HEK293 (cell line): ENCODE measurements around the gene SRC.
A peak's percentile ranks its signal among the peaks of the same experiment; 100 is the strongest.

Experiments
- IKZF3 ChIP-seq: fragments of 450-650 bp; IDR thresholded peaks from 2 replicates; pipeline ENCODE4 v1.5.0; 2018; ENCODE audit warnings: missing biosample characterization, mild to moderate bottlenecking, missing genetic modification characterization, moderate library complexity
- KLF10 ChIP-seq: fragments of 450-650 bp; IDR thresholded peaks from 2 replicates; pipeline ENCODE4 v1.5.1; 2018; ENCODE audit warnings: missing biosample characterization, mild to moderate bottlenecking, missing genetic modification characterization
- KLF7 ChIP-seq: fragments of 450-650 bp; formaldehyde crosslinking; IDR thresholded peaks from 2 replicates; pipeline ENCODE4 v1.5.1; 2016; ENCODE audit warnings: missing biosample characterization, missing genetic modification characterization, borderline replicate concordance
- PRDM10 ChIP-seq: fragments of 450-650 bp; formaldehyde crosslinking; IDR thresholded peaks from 2 replicates; pipeline ENCODE4 v1.5.1; 2016; ENCODE audit warnings: missing biosample characterization, missing genetic modification characterization
- SCRT2 ChIP-seq: fragments of 450-650 bp; formaldehyde crosslinking; IDR thresholded peaks from 2 replicates; pipeline ENCODE4 v1.5.1; 2016; ENCODE audit warnings: missing biosample characterization, missing genetic modification characterization
- SP3 ChIP-seq: fragments of 450-650 bp; formaldehyde crosslinking; IDR thresholded peaks from 2 replicates; pipeline ENCODE4 v1.5.1; 2016; ENCODE audit warnings: missing biosample characterization, missing genetic modification characterization
- ZBTB17 ChIP-seq: fragments of 450-650 bp; formaldehyde crosslinking; IDR thresholded peaks from 2 replicates; pipeline ENCODE4 v1.5.1; 2016; ENCODE audit warnings: missing biosample characterization, missing genetic modification characterization
- ZBTB48 ChIP-seq: fragments of 450-650 bp; formaldehyde crosslinking; IDR thresholded peaks from 2 replicates; pipeline ENCODE4 v1.5.1; 2016; ENCODE audit warnings: missing biosample characterization, missing genetic modification characterization
- ZFP69B ChIP-seq: fragments of 450-650 bp; formaldehyde crosslinking; IDR thresholded peaks from 2 replicates; pipeline ENCODE4 v1.5.1; 2016; ENCODE audit warnings: missing biosample characterization, missing genetic modification characterization
- ZNF202 ChIP-seq: fragments of 450-650 bp; formaldehyde crosslinking; IDR thresholded peaks from 2 replicates; pipeline ENCODE4 v1.5.1; 2016; ENCODE audit warnings: missing biosample characterization, missing genetic modification characterization, borderline replicate concordance
- ZNF223 ChIP-seq: fragments of 450-650 bp; formaldehyde crosslinking; IDR thresholded peaks from 2 replicates; pipeline ENCODE4 v1.5.1; 2016; ENCODE audit warnings: missing biosample characterization, missing genetic modification characterization
- ZNF48 ChIP-seq: fragments of 450-650 bp; formaldehyde crosslinking; IDR thresholded peaks from 2 replicates; pipeline ENCODE4 v1.5.1; 2016; ENCODE audit warnings: missing biosample characterization, missing genetic modification characterization
- ZNF626 ChIP-seq: fragments of 450-650 bp; sonication (Bioruptor Pico); formaldehyde crosslinking; IDR thresholded peaks from 2 replicates; pipeline ENCODE4 v1.5.1; 2018; ENCODE audit warnings: missing biosample characterization, missing genetic modification characterization, inconsistent platforms
- ZNF677 ChIP-seq: fragments of 450-650 bp; IDR thresholded peaks from 2 replicates; pipeline ENCODE4 v1.5.0; 2018; ENCODE audit warnings: missing biosample characterization, mild to moderate bottlenecking, missing genetic modification characterization, moderate library complexity
- ZNF704 ChIP-seq: fragments of 450-650 bp; formaldehyde crosslinking; IDR thresholded peaks from 2 replicates; pipeline ENCODE4 v1.5.1; 2016; ENCODE audit warnings: missing biosample characterization, missing genetic modification characterization
- ZNF777 ChIP-seq: fragments of 450-650 bp; formaldehyde crosslinking; IDR thresholded peaks from 2 replicates; pipeline ENCODE4 v1.5.1; 2017; ENCODE audit warnings: missing biosample characterization, missing genetic modification characterization, borderline replicate concordance
- TF ChIP-seq, protein P1 (sequence below): IDR thresholded peaks from 2 replicates; pipeline ENCODE4 v1.6.1; 2011; ENCODE audit warnings: mild to moderate bottlenecking, low read depth, low read length, borderline replicate concordance
- TF ChIP-seq, protein P2 (sequence below): fragments of 450-650 bp; formaldehyde crosslinking; IDR thresholded peaks from 2 replicates; pipeline ENCODE4 v1.5.1; 2016; ENCODE audit warnings: missing biosample characterization, missing genetic modification characterization, low read depth
- TF ChIP-seq, protein P3 (sequence below): fragments of 450-650 bp; formaldehyde crosslinking; IDR thresholded peaks from 2 replicates; pipeline ENCODE4 v1.5.1; 2016; ENCODE audit warnings: missing biosample characterization, missing genetic modification characterization
- TF ChIP-seq, protein P4 (sequence below): fragments of 450-650 bp; formaldehyde crosslinking; conservative IDR thresholded peaks from 2 replicates; pipeline ENCODE4 v1.5.1; 2016; ENCODE audit warnings: low read depth, missing biosample characterization, missing genetic modification characterization
- TF ChIP-seq, protein P5 (sequence below): sonication (generic); formaldehyde crosslinking; IDR thresholded peaks from 2 replicates; pipeline ENCODE4 v1.8.1; 2022; ENCODE audit warnings: mild to moderate bottlenecking, moderate library complexity, missing genetic modification reagents
- TF ChIP-seq, protein P6 (sequence below): fragments of 450-650 bp; formaldehyde crosslinking; IDR thresholded peaks from 2 replicates; pipeline ENCODE4 v1.5.1; 2016; ENCODE audit warnings: missing biosample characterization, missing genetic modification characterization

SRC gene

DNA sequence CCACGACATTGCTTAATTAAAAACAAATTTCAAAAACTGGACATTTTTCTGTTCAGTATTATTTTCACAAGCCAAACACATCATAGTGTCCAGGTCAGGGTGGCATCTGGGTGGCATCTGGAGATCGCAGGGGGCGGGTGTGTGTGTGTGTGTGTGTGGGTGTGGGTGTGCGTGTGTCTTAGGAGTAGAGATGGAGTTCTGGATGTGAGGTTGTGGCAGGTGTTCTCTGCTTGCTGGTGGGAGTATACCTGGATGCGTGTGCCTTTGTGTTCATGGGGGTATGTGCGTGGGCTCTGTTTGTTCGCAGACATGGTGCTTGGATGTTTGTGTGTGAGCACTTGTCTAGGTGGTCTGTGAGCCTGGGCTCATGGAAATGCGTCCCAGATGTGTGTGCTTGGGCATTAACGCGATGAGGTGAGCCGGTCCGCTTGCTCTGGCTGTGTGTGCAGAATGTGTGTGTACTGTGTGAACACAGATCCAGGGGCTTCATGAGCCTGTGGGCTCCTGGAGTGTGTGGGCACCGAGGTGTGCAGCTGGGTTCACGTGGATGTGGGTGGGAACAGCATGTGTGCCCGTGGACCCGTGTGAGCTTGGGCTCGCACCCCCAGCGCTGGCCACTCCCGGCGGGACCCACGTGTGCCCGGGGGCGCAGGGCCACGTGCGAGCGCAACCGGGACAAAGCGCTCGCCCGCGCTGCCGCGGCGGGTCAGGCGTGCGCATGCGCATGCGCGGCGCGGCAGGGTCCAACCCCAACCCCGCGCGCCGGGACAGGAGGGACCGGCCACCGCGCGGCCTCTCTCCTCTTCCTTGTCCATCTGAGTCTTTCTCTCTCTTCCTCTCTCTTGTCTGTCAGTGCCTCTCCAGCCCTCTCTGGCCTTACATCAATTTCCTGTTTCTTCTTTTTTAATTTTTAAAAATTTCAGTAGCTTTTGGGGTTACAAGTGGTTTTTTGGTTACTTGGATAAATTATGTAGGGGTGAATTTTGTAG, 60.4 kb downstream of the SRC start (continued):
- TF ChIP-seq ZNF777 (tag by site-specific recombination): no peak
- TF ChIP-seq KLF7 (tag by site-specific recombination): no peak
- TF ChIP-seq, protein P1, sequence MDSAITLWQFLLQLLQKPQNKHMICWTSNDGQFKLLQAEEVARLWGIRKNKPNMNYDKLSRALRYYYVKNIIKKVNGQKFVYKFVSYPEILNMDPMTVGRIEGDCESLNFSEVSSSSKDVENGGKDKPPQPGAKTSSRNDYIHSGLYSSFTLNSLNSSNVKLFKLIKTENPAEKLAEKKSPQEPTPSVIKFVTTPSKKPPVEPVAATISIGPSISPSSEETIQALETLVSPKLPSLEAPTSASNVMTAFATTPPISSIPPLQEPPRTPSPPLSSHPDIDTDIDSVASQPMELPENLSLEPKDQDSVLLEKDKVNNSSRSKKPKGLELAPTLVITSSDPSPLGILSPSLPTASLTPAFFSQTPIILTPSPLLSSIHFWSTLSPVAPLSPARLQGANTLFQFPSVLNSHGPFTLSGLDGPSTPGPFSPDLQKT: no peak
- no peak for TF ChIP-seq ZNF626 (tag by site-specific recombination)
- TF ChIP-seq, protein P2, sequence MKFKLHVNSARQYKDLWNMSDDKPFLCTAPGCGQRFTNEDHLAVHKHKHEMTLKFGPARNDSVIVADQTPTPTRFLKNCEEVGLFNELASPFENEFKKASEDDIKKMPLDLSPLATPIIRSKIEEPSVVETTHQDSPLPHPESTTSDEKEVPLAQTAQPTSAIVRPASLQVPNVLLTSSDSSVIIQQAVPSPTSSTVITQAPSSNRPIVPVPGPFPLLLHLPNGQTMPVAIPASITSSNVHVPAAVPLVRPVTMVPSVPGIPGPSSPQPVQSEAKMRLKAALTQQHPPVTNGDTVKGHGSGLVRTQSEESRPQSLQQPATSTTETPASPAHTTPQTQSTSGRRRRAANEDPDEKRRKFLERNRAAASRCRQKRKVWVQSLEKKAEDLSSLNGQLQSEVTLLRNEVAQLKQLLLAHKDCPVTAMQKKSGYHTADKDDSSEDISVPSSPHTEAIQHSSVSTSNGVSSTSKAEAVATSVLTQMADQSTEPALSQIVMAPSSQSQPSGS (tag by site-specific recombination): no peak
- TF ChIP-seq, protein P3, sequence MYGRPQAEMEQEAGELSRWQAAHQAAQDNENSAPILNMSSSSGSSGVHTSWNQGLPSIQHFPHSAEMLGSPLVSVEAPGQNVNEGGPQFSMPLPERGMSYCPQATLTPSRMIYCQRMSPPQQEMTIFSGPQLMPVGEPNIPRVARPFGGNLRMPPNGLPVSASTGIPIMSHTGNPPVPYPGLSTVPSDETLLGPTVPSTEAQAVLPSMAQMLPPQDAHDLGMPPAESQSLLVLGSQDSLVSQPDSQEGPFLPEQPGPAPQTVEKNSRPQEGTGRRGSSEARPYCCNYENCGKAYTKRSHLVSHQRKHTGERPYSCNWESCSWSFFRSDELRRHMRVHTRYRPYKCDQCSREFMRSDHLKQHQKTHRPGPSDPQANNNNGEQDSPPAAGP (tag by site-specific recombination): peak; percentile 53
- TF ChIP-seq ZBTB17 (tag by site-specific recombination): peak; percentile 48; the same call in 1 of the 2 replicates
- no peak for TF ChIP-seq ZNF223
- TF ChIP-seq, protein P4, sequence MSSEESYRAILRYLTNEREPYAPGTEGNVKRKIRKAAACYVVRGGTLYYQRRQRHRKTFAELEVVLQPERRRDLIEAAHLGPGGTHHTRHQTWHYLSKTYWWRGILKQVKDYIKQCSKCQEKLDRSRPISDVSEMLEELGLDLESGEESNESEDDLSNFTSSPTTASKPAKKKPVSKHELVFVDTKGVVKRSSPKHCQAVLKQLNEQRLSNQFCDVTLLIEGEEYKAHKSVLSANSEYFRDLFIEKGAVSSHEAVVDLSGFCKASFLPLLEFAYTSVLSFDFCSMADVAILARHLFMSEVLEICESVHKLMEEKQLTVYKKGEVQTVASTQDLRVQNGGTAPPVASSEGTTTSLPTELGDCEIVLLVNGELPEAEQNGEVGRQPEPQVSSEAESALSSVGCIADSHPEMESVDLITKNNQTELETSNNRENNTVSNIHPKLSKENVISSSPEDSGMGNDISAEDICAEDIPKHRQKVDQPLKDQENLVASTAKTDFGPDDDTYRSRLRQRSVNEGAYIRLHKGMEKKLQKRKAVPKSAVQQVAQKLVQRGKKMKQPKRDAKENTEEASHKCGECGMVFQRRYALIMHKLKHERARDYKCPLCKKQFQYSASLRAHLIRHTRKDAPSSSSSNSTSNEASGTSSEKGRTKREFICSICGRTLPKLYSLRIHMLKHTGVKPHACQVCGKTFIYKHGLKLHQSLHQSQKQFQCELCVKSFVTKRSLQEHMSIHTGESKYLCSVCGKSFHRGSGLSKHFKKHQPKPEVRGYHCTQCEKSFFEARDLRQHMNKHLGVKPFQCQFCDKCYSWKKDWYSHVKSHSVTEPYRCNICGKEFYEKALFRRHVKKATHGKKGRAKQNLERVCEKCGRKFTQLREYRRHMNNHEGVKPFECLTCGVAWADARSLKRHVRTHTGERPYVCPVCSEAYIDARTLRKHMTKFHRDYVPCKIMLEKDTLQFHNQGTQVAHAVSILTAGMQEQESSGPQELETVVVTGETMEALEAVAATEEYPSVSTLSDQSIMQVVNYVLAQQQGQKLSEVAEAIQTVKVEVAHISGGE: no peak; the same call in 1 of the 2 replicates
- no peak for TF ChIP-seq ZNF48 (tag by site-specific recombination)
- no peak for TF ChIP-seq ZBTB48 (tag by site-specific recombination)
- TF ChIP-seq ZNF704 (tag by site-specific recombination): no peak
- TF ChIP-seq SP3 (tag by site-specific recombination): no peak
- TF ChIP-seq, protein P5, sequence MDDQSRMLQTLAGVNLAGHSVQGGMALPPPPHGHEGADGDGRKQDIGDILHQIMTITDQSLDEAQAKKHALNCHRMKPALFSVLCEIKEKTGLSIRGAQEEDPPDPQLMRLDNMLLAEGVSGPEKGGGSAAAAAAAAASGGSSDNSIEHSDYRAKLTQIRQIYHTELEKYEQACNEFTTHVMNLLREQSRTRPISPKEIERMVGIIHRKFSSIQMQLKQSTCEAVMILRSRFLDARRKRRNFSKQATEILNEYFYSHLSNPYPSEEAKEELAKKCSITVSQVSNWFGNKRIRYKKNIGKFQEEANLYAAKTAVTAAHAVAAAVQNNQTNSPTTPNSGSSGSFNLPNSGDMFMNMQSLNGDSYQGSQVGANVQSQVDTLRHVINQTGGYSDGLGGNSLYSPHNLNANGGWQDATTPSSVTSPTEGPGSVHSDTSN: no peak
- no peak for TF ChIP-seq KLF10 (tag by site-specific recombination)
- no peak for TF ChIP-seq ZNF202
- peak; percentile 81 for TF ChIP-seq SCRT2 (tag by site-specific recombination)
- TF ChIP-seq PRDM10 (tag by site-specific recombination): peak; percentile 77
- TF ChIP-seq IKZF3 (tag by site-specific recombination): no peak
- no peak for TF ChIP-seq ZNF677 (tag by site-specific recombination)
- TF ChIP-seq, protein P6, sequence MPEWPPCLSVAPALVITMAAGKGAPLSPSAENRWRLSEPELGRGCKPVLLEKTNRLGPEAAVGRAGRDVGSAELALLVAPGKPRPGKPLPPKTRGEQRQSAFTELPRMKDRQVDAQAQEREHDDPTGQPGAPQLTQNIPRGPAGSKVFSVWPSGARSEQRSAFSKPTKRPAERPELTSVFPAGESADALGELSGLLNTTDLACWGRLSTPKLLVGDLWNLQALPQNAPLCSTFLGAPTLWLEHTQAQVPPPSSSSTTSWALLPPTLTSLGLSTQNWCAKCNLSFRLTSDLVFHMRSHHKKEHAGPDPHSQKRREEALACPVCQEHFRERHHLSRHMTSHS (tag by site-specific recombination): no peak
- peak; percentile 75 for TF ChIP-seq ZFP69B
